LNCAP (cell line): ENCODE data around the gene RPTOR.

Experiments used
- CTCF ChIP-seq: fragments of 450-650 bp; IDR thresholded peaks from 2 replicates; pipeline ENCODE4 v1.5.1; 2017; ENCODE audit warnings: mild to moderate bottlenecking

Gene RPTOR

GRCh38 chr17:80603396-80603795, 58.8 kb downstream of the RPTOR start:
- TF ChIP-seq CTCF, result no peak

GRCh38 chr17:80604009-80604669, 59.5 kb downstream of the RPTOR start:
- no peak for TF ChIP-seq CTCF

- no peak for TF ChIP-seq CTCF
Measured at GRCh38 chr17:80604670-80605010, 60.0 kb downstream of the RPTOR start.

GRCh38 chr17:80605326-80606066, 60.9 kb downstream of the RPTOR start:
- no peak for TF ChIP-seq CTCF

GRCh38 chr17:80608326-80608725, 63.7 kb downstream of the RPTOR start:
- no peak for TF ChIP-seq CTCF

GRCh38 chr17:80609757-80610156, 65.1 kb downstream of the RPTOR start:
- no peak for TF ChIP-seq CTCF

GRCh38 chr17:80611816-80612215, 67.2 kb downstream of the RPTOR start:
- no peak for TF ChIP-seq CTCF
